GM19463 (cell line): Measurements from ENCODE around the gene PARVG.
"Not testable (repeated sequence)": the region's sequence is repeated elsewhere in the genome, so short reads cannot be mapped to it uniquely, and the experiment has no call there.

Experiments used
- ATAC-seq: cut with Tn5 transposase; IDR thresholded peaks from one replicate; pipeline ENCODE4 v1.9.1; 2021; ENCODE audit warnings: mild to moderate bottlenecking, moderate library complexity; ENCODE audit not compliant: unreplicated experiment

The PARVG gene

GRCh38 chr22:44211256-44211945 is 30.7 kb downstream of the PARVG start:
- no peak for ATAC-seq

- ATAC-seq, result no peak
These were observed 31.5 kb downstream of the PARVG start for GRCh38 chr22:44211946-44212930.

GRCh38 chr22:44212936-44213335 is 32.2 kb downstream of the PARVG start:
- no peak for ATAC-seq

GRCh38 chr22:44213489-44214043 is 32.8 kb downstream of the PARVG start:
- no peak for ATAC-seq

GRCh38 chr22:44214187-44214586 is 33.5 kb downstream of the PARVG start:
- ATAC-seq, result no peak

- ATAC-seq, result no peak
These were observed 34.0 kb downstream of the PARVG start for GRCh38 chr22:44214764-44215163.

GRCh38 chr22:44215287-44215686 is 34.6 kb downstream of the PARVG start:
- no peak for ATAC-seq

- no peak for ATAC-seq
These were observed 36.6 kb downstream of the PARVG start for GRCh38 chr22:44217346-44217745.

GRCh38 chr22:44218071-44218470 is 37.3 kb downstream of the PARVG start:
- ATAC-seq, result no peak

- no peak for ATAC-seq
These were observed 38.6 kb downstream of the PARVG start for GRCh38 chr22:44219101-44219870.

- no peak for ATAC-seq
These were observed 40.3 kb downstream of the PARVG start for GRCh38 chr22:44220727-44221680.

- no peak for ATAC-seq
These were observed 41.2 kb downstream of the PARVG start for GRCh38 chr22:44221710-44222475.

GRCh38 chr22:44224166-44224565 is 43.4 kb downstream of the PARVG start:
- ATAC-seq, result no peak

- ATAC-seq, result no peak
These were observed 44.5 kb downstream of the PARVG start for GRCh38 chr22:44225091-44225689.

- no peak for ATAC-seq
These were observed 45.1 kb downstream of the PARVG start for GRCh38 chr22:44225812-44226211.

- ATAC-seq, result no peak
These were observed 48.6 kb downstream of the PARVG start for GRCh38 chr22:44229331-44229730.

GRCh38 chr22:44229809-44230208 is 49.1 kb downstream of the PARVG start:
- ATAC-seq, result no peak

- ATAC-seq, result no peak
These were observed 50.5 kb downstream of the PARVG start for GRCh38 chr22:44231233-44231632.

- not testable (repeated sequence) for ATAC-seq
These were observed 53.6 kb downstream of the PARVG start for GRCh38 chr22:44234372-44234771.
